GM21576 (cell line): ENCODE data around the gene FUT7.
"Not testable (repeated sequence)": the region's sequence is repeated elsewhere in the genome, so short reads cannot be mapped to it uniquely, and the experiment has no call there.

Experiments
- ATAC-seq: cut with Tn5 transposase; IDR thresholded peaks from one replicate; pipeline ENCODE4 v1.9.1; 2021; ENCODE audit warnings: mild to moderate bottlenecking, moderate library complexity; ENCODE audit not compliant: unreplicated experiment

The FUT7 gene

GRCh38 chr9:137034039-137034708 is 2.3 kb upstream of the FUT7 start:
- no peak for ATAC-seq

GRCh38 chr9:137033481-137033880 is 1.6 kb upstream of the FUT7 start:
- ATAC-seq, result not testable (repeated sequence)

- ATAC-seq, result no peak
Measured at GRCh38 chr9:137032858-137033257, 970 bp upstream of the FUT7 start.

GRCh38 chr9:137030538-137031527 is 1.1 kb downstream of the FUT7 start:
- no peak for ATAC-seq

- no peak for ATAC-seq
Measured at GRCh38 chr9:137030006-137030405, 1.9 kb downstream of the FUT7 start.

- peak; percentile 40 for ATAC-seq
Measured at GRCh38 chr9:137029058-137029936, 2.6 kb downstream of the FUT7 start.

- ATAC-seq, result peak; percentile 35
Measured at GRCh38 chr9:137028263-137029057, 3.4 kb downstream of the FUT7 start.

- ATAC-seq, result no peak
Measured at GRCh38 chr9:137027369-137028262, 4.3 kb downstream of the FUT7 start, which contains the start of gene ABCA2. Gene ABCA2 (minus strand): TSS chr9:137028237. CDS start chr9:137028140, 97 bp downstream.

GRCh38 chr9:137026828-137027227 is 5.1 kb downstream of the FUT7 start:
- ATAC-seq, result no peak

- ATAC-seq, result no peak
Measured at GRCh38 chr9:137026384-137026783, 5.5 kb downstream of the FUT7 start.

- ATAC-seq, result no peak
Measured at GRCh38 chr9:137025517-137025966, 6.3 kb downstream of the FUT7 start.

- no peak for ATAC-seq
Measured at GRCh38 chr9:137023583-137023991, 8.3 kb downstream of the FUT7 start.

- ATAC-seq, result no peak
Measured at GRCh38 chr9:137023157-137023556, 8.7 kb downstream of the FUT7 start.

- no peak for ATAC-seq
Measured at GRCh38 chr9:137022662-137023008, 9.3 kb downstream of the FUT7 start.

GRCh38 chr9:137021979-137022661 is 9.8 kb downstream of the FUT7 start:
- no peak for ATAC-seq

- no peak for ATAC-seq
Measured at GRCh38 chr9:137021568-137021978, 10.3 kb downstream of the FUT7 start.

- no peak for ATAC-seq
Measured at GRCh38 chr9:137020771-137021567, 10.9 kb downstream of the FUT7 start.
